HG02981 (cell line): Measurements from ENCODE around the gene TCF12.

Experiments
- ATAC-seq: cut with Tn5 transposase; IDR thresholded peaks from one replicate; pipeline ENCODE4 v1.9.1; 2021; ENCODE audit warnings: mild to moderate bottlenecking, moderate library complexity; ENCODE audit not compliant: unreplicated experiment

The TCF12 gene

GRCh38 chr15:57015360-57015759 is 96.9 kb downstream of the TCF12 start:
- ATAC-seq = no peak

GRCh38 chr15:57015897-57016296 is 97.5 kb downstream of the TCF12 start:
- no peak for ATAC-seq

GRCh38 chr15:57017024-57017423 is 98.6 kb downstream of the TCF12 start:
- no peak for ATAC-seq

- ATAC-seq = no peak
Observed at GRCh38 chr15:57018151-57018550, 99.7 kb downstream of the TCF12 start.

- no peak for ATAC-seq
Observed at GRCh38 chr15:57019496-57020160, 101.2 kb downstream of the TCF12 start.

GRCh38 chr15:57025264-57025926 is 107.0 kb downstream of the TCF12 start:
- no peak for ATAC-seq

- no peak for ATAC-seq
Observed at GRCh38 chr15:57026016-57026592, 107.7 kb downstream of the TCF12 start.

GRCh38 chr15:57027596-57027995 is 109.2 kb downstream of the TCF12 start:
- no peak for ATAC-seq

GRCh38 chr15:57028176-57028575 is 109.7 kb downstream of the TCF12 start:
- ATAC-seq = no peak

GRCh38 chr15:57030011-57030410 is 111.6 kb downstream of the TCF12 start:
- ATAC-seq = no peak

GRCh38 chr15:57031082-57031481 is 112.6 kb downstream of the TCF12 start:
- ATAC-seq = no peak

GRCh38 chr15:57031605-57032004 is 113.2 kb downstream of the TCF12 start:
- ATAC-seq = no peak

GRCh38 chr15:57032338-57032737 is 113.9 kb downstream of the TCF12 start:
- no peak for ATAC-seq

- no peak for ATAC-seq
Observed at GRCh38 chr15:57033715-57034439, 115.4 kb downstream of the TCF12 start.

GRCh38 chr15:57034613-57035012 is 116.2 kb downstream of the TCF12 start:
- no peak for ATAC-seq

GRCh38 chr15:57035664-57036063 is 117.2 kb downstream of the TCF12 start:
- no peak for ATAC-seq

- no peak for ATAC-seq
Observed at GRCh38 chr15:57036352-57036751, 117.9 kb downstream of the TCF12 start.

- ATAC-seq = no peak
Observed at GRCh38 chr15:57037548-57037947, 119.1 kb downstream of the TCF12 start.

- no peak for ATAC-seq
Observed at GRCh38 chr15:57038040-57038439, 119.6 kb downstream of the TCF12 start.

GRCh38 chr15:57038496-57038895 is 120.1 kb downstream of the TCF12 start:
- ATAC-seq = no peak

- ATAC-seq = no peak
Observed at GRCh38 chr15:57041416-57041815, 123.0 kb downstream of the TCF12 start.
